ENCODE data around the gene ZXDA.
A peak's percentile ranks its signal among the peaks of the same experiment; 100 is the strongest.
"Not testable (repeated sequence)": the region's sequence is repeated elsewhere in the genome, so short reads cannot be mapped to it uniquely, and the experiment has no call there.

ZXDA gene

GRCh38 chrX:57929373-57929772 is 19.1 kb upstream of the ZXDA start:
- ChIA-PET CTCF (no interaction called here), POLR2A (no interaction called here)
- peak; percentile 10 for DNase-seq (ENCODE audit: extremely low spot score)
- no peak for TF ChIP-seq FOXA1 (IDR thresholded peaks at IDR 0.05)
- no peak for TF ChIP-seq ZNF384 (IDR thresholded peaks at IDR 0.05)
- TF ChIP-seq ELF4 (IDR thresholded peaks at IDR 0.05) = no peak
- no peak for TF ChIP-seq SUZ12 (IDR thresholded peaks at IDR 0.05)

- ChIA-PET CTCF (no interaction called here), POLR2A (no interaction called here)
- TF ChIP-seq NFRKB (IDR thresholded peaks at IDR 0.05) = no peak
- TF ChIP-seq FOXK2 (IDR thresholded peaks at IDR 0.05) = no peak
- TF ChIP-seq PKNOX1 (IDR thresholded peaks at IDR 0.05) = no peak
- TF ChIP-seq LEF1 (IDR thresholded peaks at IDR 0.05; ENCODE audit: borderline replicate concordance) = no peak
- no peak for TF ChIP-seq ZNF384 (IDR thresholded peaks at IDR 0.05)
- no peak for TF ChIP-seq HDGF (IDR thresholded peaks at IDR 0.05; ENCODE audit: borderline replicate concordance)
- no peak for TF ChIP-seq ELF4 (IDR thresholded peaks at IDR 0.05)
- TF ChIP-seq TARDBP (IDR thresholded peaks at IDR 0.05) = no peak
- no peak for TF ChIP-seq ARNT (IDR thresholded peaks at IDR 0.05)
- TF ChIP-seq CTBP1 (IDR thresholded peaks at IDR 0.05; ENCODE audit: borderline replicate concordance) = no peak
- no peak for TF ChIP-seq SP1 (IDR thresholded peaks at IDR 0.05)
- TF ChIP-seq FOXA1 (IDR thresholded peaks at IDR 0.05) = no peak
- no peak for DNase-seq (ENCODE audit: extremely low spot score)
These were observed 15.5 kb upstream of the ZXDA start for GRCh38 chrX:57925806-57926205.

GRCh38 chrX:57918750-57919436 is 8.6 kb upstream of the ZXDA start:
- peak; percentile 11 for DNase-seq (ENCODE audit: extremely low spot score)
- no peak for TF ChIP-seq HDGF (IDR thresholded peaks at IDR 0.05; ENCODE audit: borderline replicate concordance)
- TF ChIP-seq ZNF384 (IDR thresholded peaks at IDR 0.05) = peak; percentile 95
- CTCF ChIA-PET = interaction anchor here (0.7 kb wide), 1 partner anchor 637 kb away, joined by 6 read pairs; no protein-coding TSS in a partner anchor
- POLR2A ChIA-PET = no interaction called here

- DNase-seq (ENCODE audit: extremely low spot score) = no peak
- ChIA-PET POLR2A (no interaction called here), CTCF (no interaction called here)
- no peak for TF ChIP-seq FOXA1 (IDR thresholded peaks at IDR 0.05)
- no peak for TF ChIP-seq ARNT (IDR thresholded peaks at IDR 0.05)
- TF ChIP-seq NFRKB (IDR thresholded peaks at IDR 0.05) = no peak
- TF ChIP-seq PKNOX1 (IDR thresholded peaks at IDR 0.05) = no peak
- no peak for TF ChIP-seq TARDBP (IDR thresholded peaks at IDR 0.05)
- no peak for TF ChIP-seq SP1 (IDR thresholded peaks at IDR 0.05)
These were observed 5.4 kb upstream of the ZXDA start for GRCh38 chrX:57915680-57916079.

- POLR2A ChIA-PET; CTCF ChIA-PET; DNase-seq (ENCODE audit: extremely low spot score): not testable (repeated sequence)
- TF ChIP-seq L3MBTL2 (conservative IDR thresholded peaks at IDR 0.05) = peak; percentile 15; the same call in 1 of the 2 replicates
These were observed 517 bp downstream of the ZXDA start for GRCh38 chrX:57909595-57910286.

- POLR2A ChIA-PET; DNase-seq (ENCODE audit: extremely low spot score); CTCF ChIA-PET: not testable (repeated sequence)
These were observed 1.2 kb downstream of the ZXDA start for GRCh38 chrX:57908972-57909594.

- no peak for TF ChIP-seq TARDBP (IDR thresholded peaks at IDR 0.05)
- TF ChIP-seq SP1 (IDR thresholded peaks at IDR 0.05) = no peak
- no peak for TF ChIP-seq ZNF384 (IDR thresholded peaks at IDR 0.05)
- no peak for TF ChIP-seq LEF1 (IDR thresholded peaks at IDR 0.05; ENCODE audit: borderline replicate concordance)
- TF ChIP-seq BHLHE40 (IDR thresholded peaks at IDR 0.05; ENCODE audit: borderline replicate concordance) = no peak
- TF ChIP-seq FOXA1 (IDR thresholded peaks at IDR 0.05) = no peak
- no peak for TF ChIP-seq ARNT (IDR thresholded peaks at IDR 0.05)
- TF ChIP-seq FOXK2 (IDR thresholded peaks at IDR 0.05) = no peak
- no peak for TF ChIP-seq PKNOX1 (IDR thresholded peaks at IDR 0.05)
- no peak for TF ChIP-seq NFRKB (IDR thresholded peaks at IDR 0.05)
- no peak for TF ChIP-seq L3MBTL2 (conservative IDR thresholded peaks at IDR 0.05)
- no peak for TF ChIP-seq SUZ12 (IDR thresholded peaks at IDR 0.05)
- no peak for TF ChIP-seq HDGF (IDR thresholded peaks at IDR 0.05; ENCODE audit: borderline replicate concordance)
- DNase-seq (ENCODE audit: extremely low spot score) = no peak
- CTCF ChIA-PET = no interaction called here
- POLR2A ChIA-PET = no interaction called here
These were observed 3.5 kb downstream of the ZXDA start for GRCh38 chrX:57906790-57907189.
